NCI-H2029 treated with DMSO at 0.1 percent for 48 hours (cell line): ENCODE data around the gene CNTN5.

Source experiments
- DNase-seq: peaks from one replicate; lab custom pipeline; 2025; lab: John Stamatoyannopoulos, UW

The CNTN5 gene

DNA sequence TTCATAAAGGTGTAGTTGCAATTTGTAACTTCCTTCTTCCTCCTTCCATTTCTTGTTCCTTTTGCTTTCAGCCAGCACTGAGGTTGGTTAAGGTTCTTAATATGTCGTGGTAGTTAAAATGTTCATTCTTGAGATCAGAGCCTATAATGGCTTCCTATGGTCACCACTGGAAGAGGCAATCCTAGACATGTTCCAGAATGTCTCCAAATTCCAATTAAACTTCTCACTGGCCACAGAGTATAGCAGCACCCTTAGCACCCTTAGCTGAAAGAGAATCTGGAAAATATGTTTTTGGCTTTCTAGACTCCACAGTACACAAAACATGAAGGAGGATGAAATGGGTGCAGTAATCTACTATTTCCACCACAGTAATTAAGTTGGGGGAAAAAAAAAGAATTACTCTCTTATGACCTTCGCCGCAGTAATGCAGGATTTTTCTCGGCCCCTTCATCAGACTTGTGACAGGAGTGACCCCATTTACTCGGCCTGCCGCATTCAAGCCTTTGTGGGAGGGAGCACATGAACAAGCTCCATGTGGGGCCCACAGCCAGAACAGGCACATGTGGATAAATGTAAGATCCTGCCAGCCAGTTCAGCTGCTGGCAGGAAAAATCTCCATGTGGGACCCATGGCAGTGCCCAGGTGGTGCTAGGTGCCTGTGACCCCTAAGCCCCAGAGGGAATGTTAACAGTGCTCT, 1317.5 kb downstream of the CNTN5 start:
- DNase-seq: no peak

DNA sequence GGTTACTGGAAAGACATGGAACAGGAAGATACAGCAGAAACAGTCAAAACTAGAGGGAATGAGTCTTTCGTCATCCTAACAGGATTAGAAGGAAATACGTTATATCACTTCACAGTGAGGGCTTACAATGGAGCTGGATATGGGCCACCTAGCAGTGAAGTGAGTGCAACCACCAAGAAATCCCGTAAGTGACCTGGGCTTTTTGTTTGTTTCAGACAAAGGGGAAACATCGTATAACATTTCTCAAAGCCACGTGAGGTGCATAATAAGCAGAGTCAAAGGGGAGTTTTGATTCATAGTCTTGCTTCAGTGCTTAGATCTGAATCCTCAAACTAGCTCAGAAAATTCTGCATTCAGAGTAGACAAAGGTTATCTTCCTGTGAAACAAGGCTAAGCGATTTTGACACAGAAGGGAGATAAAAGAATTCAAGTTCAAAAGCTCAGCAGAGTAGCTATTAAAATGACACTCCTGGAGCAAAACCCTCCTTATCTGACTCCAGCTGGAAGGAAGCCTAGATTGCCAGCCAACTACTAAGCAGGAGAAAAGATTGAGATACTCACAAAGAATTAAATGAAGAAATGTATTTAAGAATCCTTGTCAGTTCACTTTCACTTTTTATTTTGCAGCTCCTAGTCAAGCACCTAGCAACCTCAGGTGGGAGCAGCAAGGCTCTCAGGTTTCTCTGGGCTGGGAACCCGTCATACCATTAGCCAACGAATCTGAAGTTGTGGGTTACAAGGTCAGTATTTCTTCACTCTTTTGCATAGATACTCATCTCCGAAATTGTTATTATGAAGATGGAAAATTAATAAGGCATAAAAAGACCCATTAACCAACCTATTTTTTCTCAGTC, 1319.9 kb downstream of the CNTN5 start:
- no peak for DNase-seq

DNA sequence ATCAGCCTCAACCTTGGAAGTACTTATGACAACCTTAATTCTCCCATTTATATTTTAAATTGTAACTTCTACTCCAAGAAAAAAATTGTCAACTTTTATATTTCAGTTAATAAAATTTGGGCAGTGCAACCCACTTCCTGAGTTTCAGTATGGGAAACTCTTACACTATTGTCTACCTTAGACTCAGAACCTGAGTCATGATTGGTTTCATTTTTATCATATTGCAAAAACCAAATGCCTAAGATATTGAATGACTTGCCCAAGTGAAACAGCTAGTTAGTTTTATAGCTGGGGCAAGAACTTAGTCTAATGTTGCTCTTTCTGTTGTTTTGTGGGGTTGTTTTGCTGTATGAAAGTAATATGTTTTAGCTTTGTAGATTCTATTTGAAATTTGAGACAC, 1332.3 kb downstream of the CNTN5 start:
- DNase-seq: no peak

DNA sequence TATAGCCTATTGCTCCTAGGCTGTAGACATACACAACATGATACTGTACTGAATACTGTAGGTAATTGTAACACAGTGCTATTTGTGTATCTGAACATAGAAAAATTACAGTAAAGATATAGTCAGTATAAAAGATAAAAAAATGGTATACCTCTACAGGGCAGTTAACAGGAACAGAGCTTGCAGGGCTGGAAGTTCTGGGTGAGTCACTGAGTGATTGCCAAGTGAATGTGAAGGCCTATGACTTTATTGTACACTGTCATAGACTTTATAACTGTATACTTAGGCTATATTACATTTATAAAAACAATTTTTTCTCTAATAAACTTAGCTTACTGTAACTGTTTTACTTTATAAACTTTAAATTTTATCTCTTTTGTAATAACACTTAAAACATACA, 1334.0 kb downstream of the CNTN5 start:
- no peak for DNase-seq

DNA sequence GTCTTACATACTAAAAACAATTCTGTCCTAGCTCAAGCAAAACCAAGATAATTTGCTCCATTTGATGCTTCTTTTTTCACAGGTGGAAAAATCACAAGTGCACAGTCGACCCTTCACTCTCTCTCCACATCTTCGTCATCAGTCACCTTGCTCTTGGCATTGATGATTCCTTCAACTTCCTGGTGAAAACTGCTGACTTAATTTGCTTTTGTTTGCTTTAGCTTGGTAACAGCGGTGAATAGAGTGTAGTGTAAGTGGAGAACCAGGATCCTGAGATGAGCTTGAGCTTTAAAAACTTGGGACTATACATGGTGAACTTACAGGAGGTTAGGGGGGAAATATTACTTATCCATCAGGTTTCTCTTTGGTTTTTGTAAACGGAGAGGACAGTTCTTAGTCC, 1335.3 kb downstream of the CNTN5 start:
- no peak for DNase-seq

DNA sequence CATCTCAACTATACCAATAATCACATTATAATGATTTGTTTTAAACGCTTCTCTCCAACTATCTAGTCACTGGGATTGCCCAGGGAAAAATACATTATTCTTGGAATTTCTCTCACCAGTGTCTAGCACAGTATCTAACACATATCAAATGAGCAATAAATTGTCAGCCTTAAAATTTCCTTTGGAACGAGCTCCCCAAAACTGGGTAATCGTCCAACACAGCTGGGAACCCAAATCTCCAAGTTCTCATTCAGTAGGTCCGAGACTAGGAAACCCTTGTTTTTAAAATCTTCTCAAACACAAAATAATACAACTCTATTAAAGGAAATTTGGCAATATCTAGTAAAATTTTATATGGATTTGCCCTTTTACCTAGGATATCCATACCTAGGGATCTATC, 1338.5 kb downstream of the CNTN5 start:
- no peak for DNase-seq

DNA sequence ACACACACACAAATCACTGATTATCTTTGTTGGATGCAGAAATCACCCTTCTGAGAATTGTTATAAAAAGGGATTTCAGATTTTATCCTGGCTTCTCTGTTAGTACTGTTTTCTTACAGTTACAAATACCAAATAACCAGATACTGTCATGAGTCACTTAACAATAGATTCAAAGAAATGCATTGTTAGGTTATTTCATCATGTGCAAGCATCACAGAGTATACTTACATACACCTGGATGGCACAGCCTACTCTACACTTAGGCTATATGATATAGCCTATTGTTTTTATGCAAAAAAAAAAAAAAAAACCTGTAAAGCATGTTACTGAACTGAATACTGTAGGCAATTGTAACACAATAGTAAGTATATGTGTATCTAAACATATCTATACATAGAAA, 1347.1 kb downstream of the CNTN5 start:
- no peak for DNase-seq

DNA sequence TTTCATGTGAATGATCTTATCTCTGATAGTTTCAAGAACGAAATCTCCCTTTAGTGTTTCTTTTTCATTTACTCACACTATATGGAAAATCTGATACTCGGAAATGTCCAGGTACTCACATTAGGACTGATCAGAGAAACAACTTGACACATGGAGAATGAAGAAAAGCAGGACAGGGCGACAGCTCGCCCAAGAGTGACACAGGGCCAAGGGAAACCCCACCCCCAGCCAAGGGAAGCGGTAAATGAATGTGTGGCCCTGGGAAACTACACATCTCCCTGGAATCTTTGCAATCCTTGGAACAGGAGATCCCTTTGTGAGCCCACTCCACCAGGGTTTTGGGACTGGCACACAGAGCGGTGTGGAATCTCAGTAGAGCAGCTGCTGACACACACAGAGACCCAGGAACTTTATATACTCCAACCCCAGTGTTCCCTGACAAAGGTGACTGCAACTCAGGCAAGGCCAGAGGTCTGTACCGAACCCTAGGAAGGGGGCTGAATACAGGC, 1362.7 kb downstream of the CNTN5 start:
- DNase-seq: no peak

DNA sequence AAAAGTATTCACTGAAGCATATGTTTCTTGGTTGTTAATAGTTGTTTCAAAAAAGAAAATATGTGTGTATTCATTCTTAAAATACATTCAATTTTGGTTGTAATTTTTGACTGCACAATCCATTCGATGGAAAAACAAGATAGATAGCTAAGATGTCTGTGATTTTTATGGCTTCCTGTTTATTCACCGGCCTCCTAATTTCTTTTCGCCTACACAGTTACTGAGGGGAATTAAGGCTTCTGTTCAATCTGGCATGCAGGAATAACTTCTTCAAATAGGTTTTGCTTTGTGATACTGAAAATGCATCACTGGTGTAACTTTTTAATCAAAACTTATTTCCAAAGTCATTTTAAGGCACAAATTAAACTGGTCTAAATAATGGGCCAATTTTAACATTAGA, 1375.5 kb downstream of the CNTN5 start:
- DNase-seq: no peak

DNA sequence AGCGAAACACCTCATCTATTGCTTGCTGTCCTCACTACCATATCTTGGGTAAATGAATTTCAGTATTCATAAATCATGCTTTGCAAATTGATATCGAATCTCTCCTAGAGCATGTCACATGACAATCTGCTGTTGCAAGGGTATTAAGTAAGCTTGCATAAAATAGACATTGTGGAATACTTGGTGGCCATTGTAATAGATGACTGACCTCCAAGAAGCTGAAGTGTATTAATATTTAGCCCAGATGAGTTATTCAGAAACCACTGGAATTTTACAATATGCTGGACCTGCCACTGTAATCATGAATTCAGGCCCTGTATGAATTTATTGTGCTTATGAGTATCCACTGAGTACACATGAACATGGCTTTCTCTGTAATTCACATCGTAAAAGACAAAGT, 1376.7 kb downstream of the CNTN5 start:
- DNase-seq: no peak

DNA sequence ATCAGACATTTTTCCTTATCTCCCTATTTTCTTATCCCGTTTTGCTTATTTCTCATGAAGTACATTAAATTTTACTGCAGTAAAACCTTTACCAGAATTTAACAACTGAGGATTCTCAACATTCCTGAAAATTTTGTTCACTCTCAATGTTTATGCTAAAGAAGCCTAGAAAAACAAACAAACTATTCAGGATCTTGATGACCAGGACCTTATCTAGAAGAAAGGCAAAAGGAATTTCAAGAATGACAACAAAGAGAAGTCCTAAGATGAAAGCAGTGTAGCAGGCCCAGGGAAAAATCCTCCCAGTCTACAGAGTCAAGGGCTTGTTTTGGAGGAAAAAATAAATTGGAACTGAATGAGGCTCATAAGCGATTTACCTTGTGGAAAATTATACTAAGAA, 1383.1 kb downstream of the CNTN5 start:
- no peak for DNase-seq

DNA sequence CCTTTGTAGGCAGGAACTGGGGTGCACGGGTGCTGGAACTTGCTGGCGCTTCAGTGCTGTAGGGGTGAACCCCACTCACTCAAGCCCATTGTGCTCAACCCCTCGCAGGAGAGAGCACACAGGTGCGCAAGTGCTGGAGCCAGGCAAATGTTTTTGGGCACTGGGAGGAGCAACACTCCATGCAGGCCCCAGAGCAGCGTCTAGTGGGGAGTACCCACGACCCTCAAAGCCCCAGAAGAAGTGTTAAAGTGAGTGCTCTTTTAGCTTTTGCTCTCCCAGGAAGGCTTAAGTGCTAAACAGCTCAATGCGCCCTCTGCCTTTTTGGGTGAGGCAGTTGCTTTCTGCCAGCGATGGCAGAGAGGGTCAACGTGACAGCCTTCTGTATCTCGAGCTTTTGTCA, 1384.2 kb downstream of the CNTN5 start:
- DNase-seq: no peak
